T-helper 1 cell (primary cell): Measurements from ENCODE around the gene LRRC46.

ENCODE experiments used
- DNase-seq, 5 donors: peaks; one replicate each; pipeline ENCODE4 v3.0.0-alpha.2; 2012 to 2020

LRRC46 gene

GRCh38 chr17:47810200-47810821 is 21.2 kb upstream of the LRRC46 start:
- peak in 1 of 5 donors; percentile 54 for DNase-seq

- no peak for DNase-seq
Measured at GRCh38 chr17:47810901-47811635, 20.4 kb upstream of the LRRC46 start.

GRCh38 chr17:47811709-47812108 is 19.8 kb upstream of the LRRC46 start:
- no peak for DNase-seq

- DNase-seq = no peak
Measured at GRCh38 chr17:47812146-47812920, 19.1 kb upstream of the LRRC46 start.

GRCh38 chr17:47813077-47813476 is 18.4 kb upstream of the LRRC46 start:
- DNase-seq = no peak

- no peak for DNase-seq
Measured at GRCh38 chr17:47813512-47814031, 17.9 kb upstream of the LRRC46 start.

GRCh38 chr17:47815106-47815918 is 16.2 kb upstream of the LRRC46 start:
- DNase-seq = no peak

- DNase-seq = no peak
Measured at GRCh38 chr17:47816111-47816735, 15.2 kb upstream of the LRRC46 start.

- no peak for DNase-seq
Measured at GRCh38 chr17:47816947-47817346, 14.5 kb upstream of the LRRC46 start.

- no peak for DNase-seq
Measured at GRCh38 chr17:47818002-47818695, 13.3 kb upstream of the LRRC46 start.

- no peak for DNase-seq
Measured at GRCh38 chr17:47819475-47819874, 12.0 kb upstream of the LRRC46 start.

GRCh38 chr17:47820033-47820789 is 11.3 kb upstream of the LRRC46 start:
- no peak for DNase-seq

- no peak for DNase-seq
Measured at GRCh38 chr17:47821031-47821423, 10.4 kb upstream of the LRRC46 start.

GRCh38 chr17:47821424-47822391 is 9.8 kb upstream of the LRRC46 start, which contains the start of gene OSBPL7:
Gene OSBPL7 (minus strand): TSS chr17:47821794. CDS start chr17:47820278, 1,516 bp downstream.
- DNase-seq = peak; percentile 48 to 86 (median 62)

- no peak for DNase-seq
Measured at GRCh38 chr17:47822785-47823184, 8.7 kb upstream of the LRRC46 start.

- no peak for DNase-seq
Measured at GRCh38 chr17:47823519-47823918, 8.0 kb upstream of the LRRC46 start.

- peak; percentile 26 to 88 (median 55) for DNase-seq
Measured at GRCh38 chr17:47829870-47830269, 1.6 kb upstream of the LRRC46 start.

- DNase-seq = no peak
Measured at GRCh38 chr17:47830396-47831002, 971 bp upstream of the LRRC46 start.

GRCh38 chr17:47831934-47832327 is 461 bp downstream of the LRRC46 start:
- DNase-seq = no peak
